A549 (cell line): ENCODE results near the gene STAT5B. TPM values are rescaled to one million over a fixed set of nuclear protein-coding genes. Genes with fewer than 3 reads are reported as not detected.

Source experiments
- ATAC-seq, 2 experiments: fragments of 200-7000 bp in 1 of 2; fragments of >200 bp in 1 of 2; cut with Nextera tagmentation in 1 of 2; cut with Tn5 transposase in 1 of 2; 3 replicates each; pipeline versions ENCODE4 v1.8.0 to v1.9.1; 2018 to 2020; ENCODE audit warnings: mild to moderate bottlenecking in 1 of 2, moderate library complexity in 1 of 2
- CTCF ChIA-PET: fragments of 300-600 bp; sonication (Branson Sonifier 250); formaldehyde crosslinking; extraction: SDS; loops from one replicate; lab custom pipeline; 2021; ENCODE audit warnings: antibody characterized with exemption, inconsistent platforms; lab: Yijun Ruan, JAX
- POLR2A ChIA-PET: fragments of 350-600 bp; formaldehyde crosslinking; extraction: SDS; loops from one replicate; lab custom pipeline; 2021; ENCODE audit warnings: antibody characterized with exemption, inconsistent platforms; lab: Yijun Ruan, JAX
- DNase-seq, 2 experiments: peaks; one replicate each; pipeline versions ENCODE4 v3.0.0 to v3.0.0-alpha.2; 2011 to 2016; ENCODE audit warnings: low read depth in 1 of 2, low spot score in 1 of 2
- FAIRE-seq: peaks from 2 replicates; lab custom pipeline; 2011; peaks lifted over from hg19 to GRCh38; lab: Jason Lieb, UNC
- H3K27ac ChIP-seq, 2 experiments: fragments of >200 bp; sonication (Bioruptor Twin); formaldehyde crosslinking; 3 replicates each; pipeline ENCODE4 v1.5.1; 2016 to 2017
- H3K4me1 ChIP-seq: fragments of >200 bp; sonication (Bioruptor Twin); formaldehyde crosslinking; 3 replicates; pipeline ENCODE4 v1.6.1; 2016
- H3K4me2 ChIP-seq: fragments of >200 bp; sonication (Bioruptor Twin); formaldehyde crosslinking; 3 replicates; pipeline ENCODE4 v1.6.1; 2016
- H3K4me3 ChIP-seq: fragments of >200 bp; sonication (Bioruptor Twin); formaldehyde crosslinking; 3 replicates; pipeline ENCODE4 v1.5.1; 2016
- H3K9me3 ChIP-seq: fragments of >200 bp; sonication (Bioruptor Twin); formaldehyde crosslinking; 3 replicates; pipeline ENCODE4 v1.6.1; 2016
- ATOH8 ChIP-seq: fragments of 250-450 bp; sonication (Bioruptor Pico); IDR thresholded peaks from 2 replicates; pipeline ENCODE4 v1.5.0; 2020; ENCODE audit warnings: low read depth, mild to moderate bottlenecking, moderate library complexity
- CBX8 ChIP-seq: fragments of 200-600 bp; sonication (generic); IDR thresholded peaks from 2 replicates; pipeline ENCODE4 v1.6.1; 2016
- CEBPB ChIP-seq, 2 experiments: fragments of >200 bp in 1 of 2; sonication (Bioruptor Twin) in 1 of 2; formaldehyde crosslinking in 1 of 2; IDR thresholded peaks; 2 replicates each; pipeline ENCODE4 v1.6.1; 2012 to 2016
- EHMT2 ChIP-seq: fragments of 200-600 bp; sonication (generic); IDR thresholded peaks from 2 replicates; pipeline ENCODE4 v1.6.1; 2016; ENCODE audit warnings: antibody characterized with exemption, low read depth, mild to moderate bottlenecking, moderate library complexity
- ESRRA ChIP-seq: fragments of 150-350 bp; IDR thresholded peaks from 2 replicates; pipeline ENCODE4 v1.6.1; 2014; ENCODE audit warnings: mild to moderate bottlenecking, low read length, borderline replicate concordance
- FOSB ChIP-seq: fragments of 250-450 bp; sonication (Bioruptor Pico); IDR thresholded peaks from 2 replicates; pipeline ENCODE4 v1.5.0; 2020; ENCODE audit warnings: mild to moderate bottlenecking, moderate library complexity
- FOSL2 ChIP-seq, 2 experiments: fragments of 450-650 bp in 1 of 2; fragments of >200 bp in 1 of 2; sonication (Bioruptor Twin) in 1 of 2; formaldehyde crosslinking; IDR thresholded peaks; 2 replicates each; pipeline versions ENCODE4 v1.5.0 to v1.6.1; 2016 to 2020; ENCODE audit warnings: mild to moderate bottlenecking in 1 of 2, moderate library complexity in 1 of 2
- FOXS1 ChIP-seq: fragments of 250-450 bp; sonication (Bioruptor Pico); IDR thresholded peaks from 2 replicates; pipeline ENCODE4 v1.5.0; 2020; ENCODE audit warnings: mild to moderate bottlenecking, moderate library complexity
- GATA3 ChIP-seq: IDR thresholded peaks from 2 replicates; pipeline ENCODE4 v1.6.1; 2012; ENCODE audit warnings: borderline replicate concordance
- HDAC2 ChIP-seq: fragments of 200-600 bp; sonication (generic); IDR thresholded peaks from 2 replicates; pipeline ENCODE4 v1.6.1; 2016
- HOXB13 ChIP-seq: fragments of 250-450 bp; sonication (Bioruptor Pico); IDR thresholded peaks from 2 replicates; pipeline ENCODE4 v1.5.0; 2020; ENCODE audit warnings: low read depth, mild to moderate bottlenecking, moderate library complexity
- HOXB5 ChIP-seq: fragments of 250-450 bp; sonication (Bioruptor Pico); IDR thresholded peaks from 2 replicates; pipeline ENCODE4 v1.5.0; 2020; ENCODE audit warnings: mild to moderate bottlenecking, moderate library complexity
- JUN ChIP-seq, 2 experiments: fragments of >200 bp; sonication (Bioruptor Twin); formaldehyde crosslinking; IDR thresholded peaks; 2 replicates in 1 of 2; 3 replicates in 1 of 2; pipeline ENCODE4 v1.6.1; 2016 to 2017
- JUNB ChIP-seq: fragments of >200 bp; sonication (Bioruptor Twin); formaldehyde crosslinking; IDR thresholded peaks from 2 replicates; pipeline ENCODE4 v1.6.1; 2016
- KDM5A ChIP-seq: fragments of 200-600 bp; sonication (generic); IDR thresholded peaks from 2 replicates; pipeline ENCODE4 v1.6.1; 2016; ENCODE audit warnings: antibody characterized with exemption, mild to moderate bottlenecking
- MAFK ChIP-seq: fragments of 450-650 bp; IDR thresholded peaks from 2 replicates; pipeline ENCODE4 v1.6.1; 2014; ENCODE audit not compliant: partially characterized antibody
- NFE2L2 ChIP-seq: fragments of 150-350 bp; conservative IDR thresholded peaks from 2 replicates; pipeline ENCODE4 v1.6.1; 2014; ENCODE audit warnings: low read length
- NR3C1 ChIP-seq: fragments of >200 bp; sonication (Bioruptor Twin); formaldehyde crosslinking; IDR thresholded peaks from 3 replicates; pipeline ENCODE4 v1.6.1; 2017
- POLR2A ChIP-seq: IDR thresholded peaks from 2 replicates; pipeline ENCODE4 v1.6.1; 2012; ENCODE audit warnings: mild to moderate bottlenecking, low read length
- RAD21 ChIP-seq, 2 experiments: fragments of >200 bp in 1 of 2; sonication (Bioruptor Twin) in 1 of 2; formaldehyde crosslinking in 1 of 2; IDR thresholded peaks in 1 of 2; conservative IDR thresholded peaks in 1 of 2; 2 replicates in 1 of 2; 3 replicates in 1 of 2; pipeline ENCODE4 v1.6.1; 2012 to 2018; ENCODE audit warnings: inconsistent platforms in 1 of 2
- RARB ChIP-seq: fragments of 250-450 bp; sonication (Bioruptor Pico); IDR thresholded peaks from 2 replicates; pipeline ENCODE4 v1.8.0; 2021; ENCODE audit warnings: mild to moderate bottlenecking, moderate library complexity
- REST ChIP-seq: fragments of 200-600 bp; sonication (generic); IDR thresholded peaks from 2 replicates; pipeline ENCODE4 v1.6.1; 2016; ENCODE audit warnings: antibody characterized with exemption, mild to moderate bottlenecking, moderate library complexity
- RNF2 ChIP-seq: fragments of 200-600 bp; sonication (generic); IDR thresholded peaks from 2 replicates; pipeline ENCODE4 v1.6.1; 2016; ENCODE audit warnings: low read depth, mild to moderate bottlenecking, antibody characterized with exemption, moderate library complexity, borderline replicate concordance
- SMC3 ChIP-seq: fragments of >200 bp; sonication (Bioruptor Twin); formaldehyde crosslinking; IDR thresholded peaks from 3 replicates; pipeline ENCODE4 v1.6.1; 2018; ENCODE audit warnings: inconsistent platforms
- TFCP2L1 ChIP-seq: fragments of 250-450 bp; sonication (Bioruptor Pico); IDR thresholded peaks from 2 replicates; pipeline ENCODE4 v1.5.0; 2021; ENCODE audit warnings: mild to moderate bottlenecking
- USF2 ChIP-seq: fragments of 450-650 bp; IDR thresholded peaks from 2 replicates; pipeline ENCODE4 v1.6.1; 2014; ENCODE audit warnings: antibody characterized with exemption
- WGBS: methylation state at CpG from one replicate; pipeline ENCODE4 v1.1.6; 2017; ENCODE audit errors: missing lambda C conversion rate; 5-methylcytosine and 5-hydroxymethylcytosine counted together
- polyA plus RNA-seq, 4 experiments: library from polyadenylated mRNA; depleted of rRNA in 3 of 4; stranded (reverse); fragments of >200 nt; fragmentation: RNase III in 1 of 4; extraction: RNeasy Plus Mini Kit Qiagen cat#74134 plus additional on column Dnase treatment in 1 of 4; gene quantifications; 2 replicates in 3 of 4; 3 replicates in 1 of 4; pipeline ENCODE4 v1.2.3, GENCODE V29; 2011 to 2017
- TF ChIP-seq, protein P1 (sequence below): fragments of >200 bp; sonication (Bioruptor Twin); formaldehyde crosslinking; IDR thresholded peaks from 2 replicates; pipeline ENCODE4 v1.6.1; 2016
- TF ChIP-seq, protein P2 (sequence below): fragments of 150-350 bp; IDR thresholded peaks from 2 replicates; pipeline ENCODE4 v1.6.1; 2014; ENCODE audit warnings: low read depth, mild to moderate bottlenecking, low read length
- TF ChIP-seq, protein P3 (sequence below): IDR thresholded peaks from 2 replicates; pipeline ENCODE4 v1.6.1; 2012

Gene STAT5B
- polyA plus RNA-seq, 2 of the 4 experiments (the other 2 are of a cell fraction) = 31.2 to 37.6 TPM

DNA sequence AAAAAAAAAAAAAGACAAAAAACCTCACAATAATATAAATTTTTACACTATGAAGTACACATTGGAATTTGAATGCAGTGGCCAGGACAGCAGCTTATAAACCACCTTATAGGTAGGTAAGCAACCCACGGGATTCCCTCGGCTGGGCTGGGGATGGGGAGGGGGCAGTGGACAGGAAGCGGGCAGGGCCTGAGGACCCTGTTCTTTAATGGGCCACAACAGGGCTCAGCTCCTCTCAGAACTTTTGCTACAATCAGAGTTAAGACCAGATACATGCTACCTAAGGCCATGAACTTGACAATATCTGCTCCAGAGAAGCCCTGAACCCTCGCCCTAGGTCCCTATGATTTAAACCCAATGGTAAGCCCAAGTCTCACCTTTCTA is 37.2 kb upstream of the STAT5B start:
- Histone ChIP-seq H3K27ac (no peak overlapping the region), H3K4me3 (no peak overlapping the region), H3K9me3 (no peaks in the 10 kb centered on the region), H3K4me1 (peaks cover 13% of the 10 kb centered on the region)
- ATAC-seq (no peak), DNase-seq (no peak), FAIRE-seq (no peak)
- POLR2A ChIA-PET = interaction anchor here (1.9 kb wide), 1 partner anchor 109 kb away, joined by 6 read pairs; the partner anchor contains the start of gene CAVIN1
- WGBS = 93% methylated on average over 4 of the region's 4 CpGs
- TF ChIP-seq HDAC2 (no peak), CEBPB (IDR thresholded peaks at IDR 0.05) (no peak), EHMT2 (no peak), MAFK (no peak), RAD21 (conservative IDR thresholded peaks at IDR 0.05 in 1 of 2, IDR thresholded peaks at IDR 0.05 in 1 of 2) (no peak), RARB (CRISPR knock-in tag) (no peak), GATA3 (no peak), TFCP2L1 (CRISPR knock-in tag) (no peak), FOXS1 (CRISPR knock-in tag) (no peak), FOSB (CRISPR knock-in tag) (no peak), USF2 (no peak), CBX8 (no peak), NFE2L2 (no peak), JUNB (no peak), POLR2A (no peak), RNF2 (no peak), NR3C1 (no peak)
- TF ChIP-seq, protein P1, sequence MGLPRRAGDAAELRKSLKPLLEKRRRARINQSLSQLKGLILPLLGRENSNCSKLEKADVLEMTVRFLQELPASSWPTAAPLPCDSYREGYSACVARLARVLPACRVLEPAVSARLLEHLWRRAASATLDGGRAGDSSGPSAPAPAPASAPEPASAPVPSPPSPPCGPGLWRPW = no peak
- TF ChIP-seq, protein P2, sequence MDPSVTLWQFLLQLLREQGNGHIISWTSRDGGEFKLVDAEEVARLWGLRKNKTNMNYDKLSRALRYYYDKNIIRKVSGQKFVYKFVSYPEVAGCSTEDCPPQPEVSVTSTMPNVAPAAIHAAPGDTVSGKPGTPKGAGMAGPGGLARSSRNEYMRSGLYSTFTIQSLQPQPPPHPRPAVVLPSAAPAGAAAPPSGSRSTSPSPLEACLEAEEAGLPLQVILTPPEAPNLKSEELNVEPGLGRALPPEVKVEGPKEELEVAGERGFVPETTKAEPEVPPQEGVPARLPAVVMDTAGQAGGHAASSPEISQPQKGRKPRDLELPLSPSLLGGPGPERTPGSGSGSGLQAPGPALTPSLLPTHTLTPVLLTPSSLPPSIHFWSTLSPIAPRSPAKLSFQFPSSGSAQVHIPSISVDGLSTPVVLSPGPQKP = no peak
- TF ChIP-seq, protein P3, sequence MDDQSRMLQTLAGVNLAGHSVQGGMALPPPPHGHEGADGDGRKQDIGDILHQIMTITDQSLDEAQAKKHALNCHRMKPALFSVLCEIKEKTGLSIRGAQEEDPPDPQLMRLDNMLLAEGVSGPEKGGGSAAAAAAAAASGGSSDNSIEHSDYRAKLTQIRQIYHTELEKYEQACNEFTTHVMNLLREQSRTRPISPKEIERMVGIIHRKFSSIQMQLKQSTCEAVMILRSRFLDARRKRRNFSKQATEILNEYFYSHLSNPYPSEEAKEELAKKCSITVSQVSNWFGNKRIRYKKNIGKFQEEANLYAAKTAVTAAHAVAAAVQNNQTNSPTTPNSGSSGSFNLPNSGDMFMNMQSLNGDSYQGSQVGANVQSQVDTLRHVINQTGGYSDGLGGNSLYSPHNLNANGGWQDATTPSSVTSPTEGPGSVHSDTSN = no peak
- TF ChIP-seq, all 56 proteins: peak for 0
- CTCF ChIA-PET = interaction anchor here (0.6 to 31.0 kb wide), 23 partner anchors 10 to 511 kb away, joined by 3 to 1360 read pairs (median 5); partner anchors contain the start of genes STAT3 and STAT5A
- no peak overlapping the region for H3K4me2 ChIP-seq

DNA sequence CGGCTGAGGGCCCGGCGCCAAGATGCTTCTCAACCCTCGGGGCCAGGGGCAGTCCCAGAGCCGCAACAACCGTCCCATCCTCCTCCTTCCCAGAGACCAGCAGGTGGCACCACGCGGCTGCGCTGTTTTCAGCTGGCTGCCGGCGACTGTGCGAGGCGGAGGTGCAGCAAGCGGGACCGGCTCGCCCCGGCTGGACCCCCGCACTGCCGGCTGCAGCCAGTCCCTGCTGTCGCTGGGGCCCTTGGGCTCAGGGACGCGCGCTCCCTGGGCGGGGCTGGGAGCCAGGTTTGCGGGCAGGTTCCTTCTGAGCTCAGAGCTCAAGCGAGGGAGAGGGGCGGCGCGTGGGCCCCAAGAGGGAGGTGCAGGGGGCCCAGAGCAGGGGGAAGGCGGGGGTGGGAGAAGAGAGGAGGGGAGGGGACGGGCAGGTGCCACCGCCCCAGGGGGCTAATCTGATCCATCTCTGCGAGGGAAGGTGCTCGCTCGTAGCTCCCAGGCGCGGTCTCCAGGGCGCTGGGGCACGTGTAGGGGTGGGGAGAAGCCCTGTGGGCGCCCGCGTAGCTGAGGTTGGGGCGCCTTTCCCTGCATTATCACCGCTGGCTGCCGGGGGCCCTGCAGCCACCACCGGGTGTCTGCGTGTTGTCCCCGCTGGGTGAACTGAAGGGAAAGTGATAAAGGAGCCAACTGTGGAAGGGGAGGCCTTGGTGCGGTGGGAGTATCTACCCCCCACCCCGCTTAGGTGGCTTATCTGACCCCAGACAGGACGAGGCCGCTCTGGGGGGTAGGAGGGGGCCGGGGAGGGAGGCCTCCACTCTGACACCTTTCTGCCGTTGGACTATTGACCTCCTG is 36.3 kb upstream of the STAT5B start:
- POLR2A ChIA-PET = interaction anchor here (1.0 to 1.9 kb wide), 2 partner anchors 35 to 110 kb away, joined by 3 to 6 read pairs; partner anchors contain the start of gene CAVIN1
- CTCF ChIA-PET = interaction anchor here (0.6 to 31.0 kb wide), 58 partner anchors 10 to 510 kb away, joined by 3 to 1360 read pairs (median 5); partner anchors contain the start of genes CAVIN1, NAGLU, STAT3 and STAT5A
- Histone ChIP-seq H3K4me3 (no peak overlapping the region), H3K4me1 (peaks cover 13% of the 10 kb centered on the region), H3K9me3 (no peaks in the 10 kb centered on the region), H3K4me2 (peak overlapping the region; percentile 64), H3K27ac (peak overlapping the region; percentile 36 to 76; a peak in 3 of 6 replicates)
- peak; percentile 77 to 86 for DNase-seq
- FAIRE-seq = no peak
- ATAC-seq = peak; percentile 74 to 89
- WGBS = 61% methylated on average over 33 of the region's 54 CpGs
- TF ChIP-seq FOSB (CRISPR knock-in tag) (no peak), JUN (IDR thresholded peaks at IDR 0.05) (no peak; a peak in 1 of 5 replicates), ATOH8 (CRISPR knock-in tag) (no peak), REST (no peak), HOXB5 (no peak), SMC3 (peak; percentile 82), HOXB13 (CRISPR knock-in tag) (no peak), ESRRA (no peak), KDM5A (no peak), TFCP2L1 (CRISPR knock-in tag) (no peak), NR3C1 (no peak), FOSL2 (IDR thresholded peaks at IDR 0.05) (no peak), FOSL2 (CRISPR knock-in tag; IDR thresholded peaks at IDR 0.05) (no peak)
